HepG2 (cell line): ENCODE measurements around the gene GNB4. TPM values are rescaled to one million over a fixed set of nuclear protein-coding genes. Genes with fewer than 3 reads are reported as not detected.

Source experiments
- HOXD1 ChIP-seq: sonication (generic); formaldehyde crosslinking; IDR thresholded peaks from 2 replicates; pipeline ENCODE4 v1.5.0; 2020; ENCODE audit warnings: missing genetic modification reagents
- RBM39 ChIP-seq: fragments of 200-400 bp; formaldehyde crosslinking; IDR thresholded peaks from one replicate; pipeline ENCODE4 v1.6.1; 2018; ENCODE audit warnings: antibody characterized with exemption, mild to moderate bottlenecking, low read depth, low read length; ENCODE audit not compliant: poor library complexity, severe bottlenecking
- TOPORS ChIP-seq: sonication (generic); formaldehyde crosslinking; IDR thresholded peaks from 2 replicates; pipeline ENCODE4 v1.8.0; 2023; ENCODE audit warnings: mild to moderate bottlenecking, missing genetic modification reagents
- TRIM24 ChIP-seq: sonication (generic); formaldehyde crosslinking; IDR thresholded peaks from 2 replicates; pipeline ENCODE4 v1.8.0; 2022; ENCODE audit warnings: mild to moderate bottlenecking, missing genetic modification reagents
- ZNF20 ChIP-seq: sonication (generic); formaldehyde crosslinking; IDR thresholded peaks from 2 replicates; pipeline ENCODE4 v1.4.0; 2020; ENCODE audit warnings: mild to moderate bottlenecking, moderate library complexity, missing genetic modification reagents
- ZNF441 ChIP-seq: sonication (generic); formaldehyde crosslinking; IDR thresholded peaks from 2 replicates; pipeline ENCODE4 v1.7.0; 2021; ENCODE audit warnings: missing genetic modification reagents, borderline replicate concordance
- ZNF552 ChIP-seq: sonication (generic); formaldehyde crosslinking; IDR thresholded peaks from 2 replicates; pipeline ENCODE4 v1.9.0; 2022; ENCODE audit warnings: missing genetic modification reagents, mild to moderate bottlenecking, borderline replicate concordance
- ZNF567 ChIP-seq: sonication (generic); formaldehyde crosslinking; IDR thresholded peaks from 2 replicates; pipeline ENCODE4 v1.8.1; 2023; ENCODE audit warnings: mild to moderate bottlenecking, missing genetic modification reagents, borderline replicate concordance
- ZNF570 ChIP-seq: sonication (generic); formaldehyde crosslinking; IDR thresholded peaks from 2 replicates; pipeline ENCODE4 v1.4.0; 2020; ENCODE audit warnings: mild to moderate bottlenecking, missing genetic modification reagents, borderline replicate concordance
- polyA plus RNA-seq, 8 experiments: library from polyadenylated mRNA; depleted of rRNA in 3 of 8; stranded (reverse) in 7 of 8; unstranded in 1 of 8; fragments of >200 nt; fragmentation: Illumina TruSeq in 4 of 8; extraction: Trizol in 4 of 8; gene quantifications; 2 replicates each; pipeline versions ENCODE4 v1.2.1 to v1.2.3, GENCODE V29; 2011 to 2016; ENCODE audit warnings: low read depth in 4 of 8, missing spikeins in 1 of 8, mixed read lengths in 1 of 8; ENCODE audit not compliant: insufficient read depth in 1 of 8
- total RNA-seq, 5 experiments: library from RNA; depleted of rRNA; stranded (reverse); fragments of >200 nt; fragmentation: Illumina TruSeq; extraction: Trizol; gene quantifications; 2 replicates each; pipeline ENCODE4 v1.2.3, GENCODE V29; 2016; ENCODE audit warnings: low read depth in 1 of 5
- TF ChIP-seq, protein P1 (sequence below): sonication (generic); formaldehyde crosslinking; IDR thresholded peaks from 2 replicates; pipeline ENCODE4 v1.9.0; 2021; ENCODE audit warnings: missing genetic modification reagents, borderline replicate concordance
- TF ChIP-seq, protein P2 (sequence below): sonication (generic); formaldehyde crosslinking; IDR thresholded peaks from 2 replicates; pipeline ENCODE4 v1.4.0; 2020; ENCODE audit warnings: missing genetic modification reagents, borderline replicate concordance
- TF ChIP-seq, protein P3 (sequence below): sonication (generic); formaldehyde crosslinking; IDR thresholded peaks from 2 replicates; pipeline ENCODE4 v1.8.1; 2022; ENCODE audit warnings: mild to moderate bottlenecking, missing genetic modification reagents
- TF ChIP-seq, protein P4 (sequence below): IDR thresholded peaks from 2 replicates; pipeline ENCODE4 v1.6.1; 2016
- TF ChIP-seq, protein P5 (sequence below): sonication (generic); formaldehyde crosslinking; conservative IDR thresholded peaks from 2 replicates; pipeline ENCODE4 v1.8.0; 2022; ENCODE audit warnings: low read depth, missing genetic modification reagents
- TF ChIP-seq, protein P6 (sequence below): sonication (generic); formaldehyde crosslinking; conservative IDR thresholded peaks from 2 replicates; pipeline ENCODE4 v1.8.0; 2022; ENCODE audit warnings: mild to moderate bottlenecking, moderate library complexity, missing genetic modification reagents

GNB4 gene
- total and polyA plus RNA-seq, 2 of the 13 experiments (the other 11 are each of a cell fraction or from before 2014, with no cell fraction given) = 0.07 to 0.13 TPM

DNA sequence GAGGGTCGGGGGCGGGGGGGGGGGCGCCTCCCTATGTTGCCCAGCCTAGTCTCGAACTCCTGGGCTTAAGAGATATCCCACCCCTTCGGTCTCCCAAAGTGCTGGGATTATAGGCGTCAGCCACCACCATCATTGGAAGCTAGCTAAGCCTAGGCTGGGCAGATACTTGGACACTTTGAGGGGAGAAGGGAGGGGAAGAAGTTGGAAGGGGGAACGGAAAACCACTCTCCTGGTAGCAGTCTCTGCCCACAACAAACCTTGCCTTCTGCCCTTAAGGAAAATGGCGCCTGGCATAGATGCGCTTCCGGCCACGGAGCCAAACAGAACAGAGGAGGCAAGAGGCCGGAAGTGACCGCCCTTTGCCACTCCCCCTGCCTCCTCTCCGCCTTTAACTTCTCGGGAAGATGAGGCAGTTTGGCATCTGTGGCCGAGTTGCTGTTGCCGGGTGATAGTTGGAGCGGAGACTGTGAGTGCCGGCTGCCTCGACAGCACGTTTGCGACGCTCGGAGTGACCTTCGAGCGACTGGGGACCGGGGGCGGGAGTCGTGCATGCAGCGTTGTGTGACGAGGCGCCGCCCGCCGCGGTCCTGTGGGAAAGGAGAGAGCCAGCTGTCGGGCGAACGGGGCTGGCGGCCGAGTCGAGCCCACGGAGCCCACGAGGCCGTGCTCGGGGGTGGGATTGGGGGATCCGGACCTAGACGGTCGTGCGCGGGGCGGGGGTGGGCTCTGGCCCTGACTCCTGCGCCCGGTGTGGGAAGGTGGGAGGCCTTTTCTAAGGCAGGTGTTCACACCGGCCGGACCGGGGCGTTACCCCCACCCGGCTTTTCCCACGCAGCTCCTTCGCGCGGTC, 103.7 kb downstream of the GNB4 start, which contains the start of gene MFN1 (continued):
- TF ChIP-seq ZNF441 (no peak; the same call in 1 of the 2 replicates), TOPORS (CRISPR knock-in tag) (no peak; the same call in 1 of the 2 replicates), HOXD1 (CRISPR knock-in tag) (peak; percentile 77), TRIM24 (CRISPR knock-in tag) (no peak), RBM39 (no peak), ZNF567 (no peak), ZNF570 (CRISPR knock-in tag) (no peak), ZNF20 (CRISPR knock-in tag) (no peak), ZNF552 (CRISPR knock-in tag) (peak; percentile 57; the same call in 1 of the 2 replicates)
- TF ChIP-seq, protein P1, sequence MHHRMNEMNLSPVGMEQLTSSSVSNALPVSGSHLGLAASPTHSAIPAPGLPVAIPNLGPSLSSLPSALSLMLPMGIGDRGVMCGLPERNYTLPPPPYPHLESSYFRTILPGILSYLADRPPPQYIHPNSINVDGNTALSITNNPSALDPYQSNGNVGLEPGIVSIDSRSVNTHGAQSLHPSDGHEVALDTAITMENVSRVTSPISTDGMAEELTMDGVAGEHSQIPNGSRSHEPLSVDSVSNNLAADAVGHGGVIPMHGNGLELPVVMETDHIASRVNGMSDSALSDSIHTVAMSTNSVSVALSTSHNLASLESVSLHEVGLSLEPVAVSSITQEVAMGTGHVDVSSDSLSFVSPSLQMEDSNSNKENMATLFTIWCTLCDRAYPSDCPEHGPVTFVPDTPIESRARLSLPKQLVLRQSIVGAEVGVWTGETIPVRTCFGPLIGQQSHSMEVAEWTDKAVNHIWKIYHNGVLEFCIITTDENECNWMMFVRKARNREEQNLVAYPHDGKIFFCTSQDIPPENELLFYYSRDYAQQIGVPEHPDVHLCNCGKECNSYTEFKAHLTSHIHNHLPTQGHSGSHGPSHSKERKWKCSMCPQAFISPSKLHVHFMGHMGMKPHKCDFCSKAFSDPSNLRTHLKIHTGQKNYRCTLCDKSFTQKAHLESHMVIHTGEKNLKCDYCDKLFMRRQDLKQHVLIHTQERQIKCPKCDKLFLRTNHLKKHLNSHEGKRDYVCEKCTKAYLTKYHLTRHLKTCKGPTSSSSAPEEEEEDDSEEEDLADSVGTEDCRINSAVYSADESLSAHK (CRISPR knock-in tag) = no peak
- TF ChIP-seq, protein P2, sequence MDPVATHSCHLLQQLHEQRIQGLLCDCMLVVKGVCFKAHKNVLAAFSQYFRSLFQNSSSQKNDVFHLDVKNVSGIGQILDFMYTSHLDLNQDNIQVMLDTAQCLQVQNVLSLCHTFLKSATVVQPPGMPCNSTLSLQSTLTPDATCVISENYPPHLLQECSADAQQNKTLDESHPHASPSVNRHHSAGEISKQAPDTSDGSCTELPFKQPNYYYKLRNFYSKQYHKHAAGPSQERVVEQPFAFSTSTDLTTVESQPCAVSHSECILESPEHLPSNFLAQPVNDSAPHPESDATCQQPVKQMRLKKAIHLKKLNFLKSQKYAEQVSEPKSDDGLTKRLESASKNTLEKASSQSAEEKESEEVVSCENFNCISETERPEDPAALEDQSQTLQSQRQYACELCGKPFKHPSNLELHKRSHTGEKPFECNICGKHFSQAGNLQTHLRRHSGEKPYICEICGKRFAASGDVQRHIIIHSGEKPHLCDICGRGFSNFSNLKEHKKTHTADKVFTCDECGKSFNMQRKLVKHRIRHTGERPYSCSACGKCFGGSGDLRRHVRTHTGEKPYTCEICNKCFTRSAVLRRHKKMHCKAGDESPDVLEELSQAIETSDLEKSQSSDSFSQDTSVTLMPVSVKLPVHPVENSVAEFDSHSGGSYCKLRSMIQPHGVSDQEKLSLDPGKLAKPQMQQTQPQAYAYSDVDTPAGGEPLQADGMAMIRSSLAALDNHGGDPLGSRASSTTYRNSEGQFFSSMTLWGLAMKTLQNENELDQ (CRISPR knock-in tag) = no peak
- TF ChIP-seq, protein P3, sequence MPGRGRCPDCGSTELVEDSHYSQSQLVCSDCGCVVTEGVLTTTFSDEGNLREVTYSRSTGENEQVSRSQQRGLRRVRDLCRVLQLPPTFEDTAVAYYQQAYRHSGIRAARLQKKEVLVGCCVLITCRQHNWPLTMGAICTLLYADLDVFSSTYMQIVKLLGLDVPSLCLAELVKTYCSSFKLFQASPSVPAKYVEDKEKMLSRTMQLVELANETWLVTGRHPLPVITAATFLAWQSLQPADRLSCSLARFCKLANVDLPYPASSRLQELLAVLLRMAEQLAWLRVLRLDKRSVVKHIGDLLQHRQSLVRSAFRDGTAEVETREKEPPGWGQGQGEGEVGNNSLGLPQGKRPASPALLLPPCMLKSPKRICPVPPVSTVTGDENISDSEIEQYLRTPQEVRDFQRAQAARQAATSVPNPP (CRISPR knock-in tag) = no peak
- TF ChIP-seq, protein P4, sequence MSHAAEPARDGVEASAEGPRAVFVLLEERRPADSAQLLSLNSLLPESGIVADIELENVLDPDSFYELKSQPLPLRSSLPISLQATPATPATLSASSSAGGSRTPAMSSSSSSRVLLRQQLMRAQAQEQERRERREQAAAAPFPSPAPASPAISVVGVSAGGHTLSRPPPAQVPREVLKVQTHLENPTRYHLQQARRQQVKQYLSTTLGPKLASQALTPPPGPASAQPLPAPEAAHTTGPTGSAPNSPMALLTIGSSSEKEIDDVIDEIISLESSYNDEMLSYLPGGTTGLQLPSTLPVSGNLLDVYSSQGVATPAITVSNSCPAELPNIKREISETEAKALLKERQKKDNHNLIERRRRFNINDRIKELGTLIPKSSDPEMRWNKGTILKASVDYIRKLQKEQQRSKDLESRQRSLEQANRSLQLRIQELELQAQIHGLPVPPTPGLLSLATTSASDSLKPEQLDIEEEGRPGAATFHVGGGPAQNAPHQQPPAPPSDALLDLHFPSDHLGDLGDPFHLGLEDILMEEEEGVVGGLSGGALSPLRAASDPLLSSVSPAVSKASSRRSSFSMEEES (CRISPR knock-in tag) = 0 out of 2 replicates have a peak, but pooled peaks have one; percentile 10
- TF ChIP-seq, protein P5, sequence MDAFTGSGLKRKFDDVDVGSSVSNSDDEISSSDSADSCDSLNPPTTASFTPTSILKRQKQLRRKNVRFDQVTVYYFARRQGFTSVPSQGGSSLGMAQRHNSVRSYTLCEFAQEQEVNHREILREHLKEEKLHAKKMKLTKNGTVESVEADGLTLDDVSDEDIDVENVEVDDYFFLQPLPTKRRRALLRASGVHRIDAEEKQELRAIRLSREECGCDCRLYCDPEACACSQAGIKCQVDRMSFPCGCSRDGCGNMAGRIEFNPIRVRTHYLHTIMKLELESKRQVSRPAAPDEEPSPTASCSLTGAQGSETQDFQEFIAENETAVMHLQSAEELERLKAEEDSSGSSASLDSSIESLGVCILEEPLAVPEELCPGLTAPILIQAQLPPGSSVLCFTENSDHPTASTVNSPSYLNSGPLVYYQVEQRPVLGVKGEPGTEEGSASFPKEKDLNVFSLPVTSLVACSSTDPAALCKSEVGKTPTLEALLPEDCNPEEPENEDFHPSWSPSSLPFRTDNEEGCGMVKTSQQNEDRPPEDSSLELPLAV (CRISPR knock-in tag) = no peak
- TF ChIP-seq, protein P6, sequence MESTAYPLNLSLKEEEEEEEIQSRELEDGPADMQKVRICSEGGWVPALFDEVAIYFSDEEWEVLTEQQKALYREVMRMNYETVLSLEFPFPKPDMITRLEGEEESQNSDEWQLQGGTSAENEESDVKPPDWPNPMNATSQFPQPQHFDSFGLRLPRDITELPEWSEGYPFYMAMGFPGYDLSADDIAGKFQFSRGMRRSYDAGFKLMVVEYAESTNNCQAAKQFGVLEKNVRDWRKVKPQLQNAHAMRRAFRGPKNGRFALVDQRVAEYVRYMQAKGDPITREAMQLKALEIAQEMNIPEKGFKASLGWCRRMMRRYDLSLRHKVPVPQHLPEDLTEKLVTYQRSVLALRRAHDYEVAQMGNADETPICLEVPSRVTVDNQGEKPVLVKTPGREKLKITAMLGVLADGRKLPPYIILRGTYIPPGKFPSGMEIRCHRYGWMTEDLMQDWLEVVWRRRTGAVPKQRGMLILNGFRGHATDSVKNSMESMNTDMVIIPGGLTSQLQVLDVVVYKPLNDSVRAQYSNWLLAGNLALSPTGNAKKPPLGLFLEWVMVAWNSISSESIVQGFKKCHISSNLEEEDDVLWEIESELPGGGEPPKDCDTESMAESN = no peak
